ENCODE data around the gene TPO.
"Not testable (repeated sequence)": the region's sequence is repeated elsewhere in the genome, so short reads cannot be mapped to it uniquely, and the experiment has no call there.

Gene TPO

DNA sequence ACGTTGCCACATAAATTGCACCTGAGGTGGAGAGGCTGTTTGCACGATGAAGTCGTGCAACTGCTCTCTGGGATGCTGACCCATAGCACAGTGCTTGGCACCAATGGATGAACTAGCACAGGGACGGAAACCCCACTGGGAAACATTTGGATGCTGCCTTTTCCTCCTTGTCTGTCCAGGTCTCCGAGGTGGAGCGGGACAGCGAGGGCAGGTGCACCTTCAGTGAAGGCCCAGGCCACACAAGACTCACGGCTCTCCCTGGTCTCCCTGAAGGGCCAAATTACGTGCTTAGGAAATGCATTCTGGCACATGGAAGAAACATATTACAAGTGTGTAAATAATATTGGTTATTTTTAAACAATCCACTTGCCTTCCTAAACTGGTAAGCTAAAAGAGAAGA lies 70.3 kb downstream of the TPO start:
- no peak for DNase-seq (ENCODE audit: low read depth in 2 of 2)

DNA sequence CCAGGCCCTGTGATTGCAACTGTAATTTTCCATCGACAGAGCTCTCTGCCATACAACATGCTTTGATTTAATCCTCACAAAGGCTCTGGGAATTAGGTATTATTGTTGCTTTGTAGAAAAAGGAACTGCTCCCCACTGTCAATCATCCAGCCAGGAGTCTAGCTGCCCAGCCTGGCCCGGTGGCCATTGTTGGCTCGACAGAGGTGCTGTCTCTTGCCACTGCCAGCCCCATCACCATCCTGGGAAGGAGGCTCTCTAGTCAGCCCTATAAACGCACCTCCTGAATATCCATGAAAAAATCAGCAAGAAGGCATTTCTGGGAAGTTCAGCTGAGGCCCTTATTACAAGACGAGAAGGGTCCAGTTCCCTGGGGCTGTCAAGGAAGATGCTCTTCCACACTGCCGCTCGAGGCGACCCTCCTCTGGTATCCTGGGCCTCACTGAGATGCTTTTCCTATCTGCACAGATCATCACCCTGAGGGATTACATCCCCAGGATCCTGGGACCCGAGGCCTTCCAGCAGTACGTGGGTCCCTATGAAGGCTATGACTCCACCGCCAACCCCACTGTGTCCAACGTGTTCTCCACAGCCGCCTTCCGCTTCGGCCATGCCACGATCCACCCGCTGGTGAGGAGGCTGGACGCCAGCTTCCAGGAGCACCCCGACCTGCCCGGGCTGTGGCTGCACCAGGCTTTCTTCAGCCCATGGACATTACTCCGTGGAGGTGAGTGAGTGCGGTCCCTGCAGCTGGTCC lies 71.0 kb downstream of the TPO start:
- no peak for DNase-seq (ENCODE audit: low read depth in 2 of 2)

DNA sequence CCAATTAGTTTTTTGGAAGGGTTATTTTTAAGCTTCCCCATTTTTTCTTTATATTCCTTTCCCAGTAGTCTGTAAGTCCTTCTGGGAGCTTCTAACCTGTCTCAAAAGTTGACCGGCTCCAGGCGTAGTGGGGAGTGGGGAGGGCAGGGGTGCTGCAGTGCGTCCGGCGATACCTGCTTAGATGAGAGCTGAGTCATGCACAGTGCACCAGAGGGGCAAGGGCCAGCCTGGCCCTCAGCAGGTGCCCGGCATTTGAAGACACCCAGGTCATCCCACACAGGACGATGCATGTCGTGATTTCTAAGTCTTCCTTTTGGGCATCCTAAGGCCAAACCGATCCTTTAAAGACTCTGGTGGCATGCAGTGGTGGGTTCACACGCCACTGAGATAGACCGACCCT lies 73.4 kb downstream of the TPO start:
- DNase-seq (ENCODE audit: low read depth in 2 of 2), result no peak

DNA sequence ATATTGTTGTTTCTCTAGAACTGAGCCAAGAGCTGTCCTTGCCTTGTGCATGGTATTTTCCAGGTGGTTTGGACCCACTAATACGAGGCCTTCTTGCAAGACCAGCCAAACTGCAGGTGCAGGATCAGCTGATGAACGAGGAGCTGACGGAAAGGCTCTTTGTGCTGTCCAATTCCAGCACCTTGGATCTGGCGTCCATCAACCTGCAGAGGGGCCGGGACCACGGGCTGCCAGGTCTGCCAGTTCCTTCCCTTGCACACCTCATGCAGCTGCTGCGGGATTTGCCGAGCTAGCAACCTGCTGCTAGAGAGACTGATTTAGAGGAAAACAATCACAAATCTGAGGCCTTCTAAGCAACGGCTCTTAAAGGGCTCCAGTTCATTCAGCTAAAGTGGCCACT lies 74.5 kb downstream of the TPO start:
- no peak for DNase-seq (ENCODE audit: low read depth in 2 of 2)

DNA sequence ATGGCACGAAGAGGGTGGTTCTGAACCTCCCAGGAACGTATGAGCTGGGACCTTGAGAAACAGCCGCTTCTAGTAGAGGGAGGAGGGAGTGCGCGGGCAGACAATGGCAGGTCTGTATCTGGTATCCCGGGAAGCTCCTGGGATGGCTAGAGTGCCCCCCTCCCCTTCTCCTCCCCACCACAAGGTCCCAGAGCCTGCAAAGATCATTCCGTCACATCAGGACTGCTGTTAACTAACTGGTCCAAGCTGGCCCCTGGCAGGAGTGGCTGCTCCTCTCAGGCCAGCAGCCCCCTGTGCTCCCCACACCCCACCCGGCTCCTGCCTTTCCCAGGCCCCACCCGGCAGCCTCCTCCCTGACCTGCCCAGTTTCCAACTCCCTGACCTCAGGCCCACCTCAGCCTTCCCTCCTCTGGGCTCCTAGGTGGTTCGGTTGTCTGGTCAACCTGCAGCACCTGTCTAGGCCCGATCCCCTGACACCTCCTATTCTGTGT lies 75.0 kb downstream of the TPO start:
- DNase-seq (ENCODE audit: low read depth in 2 of 2), result no peak

DNA sequence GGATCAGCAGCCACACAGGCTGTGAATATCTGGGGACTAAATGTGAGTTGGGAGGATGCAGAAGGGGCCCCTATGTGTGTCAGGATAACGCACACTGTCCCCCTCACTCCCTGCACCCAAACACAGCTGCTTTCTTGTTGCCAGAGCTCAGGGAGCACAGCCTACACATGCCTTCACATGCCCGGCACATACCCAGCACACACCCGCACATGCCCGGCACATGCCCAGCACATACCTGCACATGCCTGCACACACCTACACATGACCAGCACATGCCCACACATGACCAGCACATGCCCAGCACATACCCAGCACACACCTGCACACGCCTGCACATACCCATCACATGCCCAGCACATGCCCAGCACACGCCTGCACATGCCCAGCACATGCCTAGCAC lies 75.6 kb downstream of the TPO start:
- DNase-seq (ENCODE audit: low read depth in 2 of 2), result no peak

DNA sequence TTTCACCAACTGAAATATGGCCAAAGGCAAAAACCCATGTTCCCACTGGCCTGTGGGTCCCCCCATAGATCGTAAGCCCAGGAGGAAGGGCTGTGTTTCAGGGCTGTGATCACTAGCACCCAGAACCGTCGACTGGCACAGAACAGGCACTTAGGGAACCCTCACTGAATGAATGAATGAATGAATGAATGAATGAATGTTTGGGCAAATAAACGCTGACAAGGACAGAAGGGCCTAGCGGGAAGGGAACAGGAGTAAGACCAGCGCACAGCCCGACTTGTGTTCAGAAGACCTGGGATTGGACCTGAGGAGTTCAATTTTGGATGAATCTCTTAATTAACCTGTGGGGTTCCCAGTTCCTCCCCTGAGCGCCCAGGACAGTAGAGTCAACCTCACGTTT lies 76.2 kb downstream of the TPO start:
- DNase-seq (ENCODE audit: low read depth in 2 of 2), result no peak

DNA sequence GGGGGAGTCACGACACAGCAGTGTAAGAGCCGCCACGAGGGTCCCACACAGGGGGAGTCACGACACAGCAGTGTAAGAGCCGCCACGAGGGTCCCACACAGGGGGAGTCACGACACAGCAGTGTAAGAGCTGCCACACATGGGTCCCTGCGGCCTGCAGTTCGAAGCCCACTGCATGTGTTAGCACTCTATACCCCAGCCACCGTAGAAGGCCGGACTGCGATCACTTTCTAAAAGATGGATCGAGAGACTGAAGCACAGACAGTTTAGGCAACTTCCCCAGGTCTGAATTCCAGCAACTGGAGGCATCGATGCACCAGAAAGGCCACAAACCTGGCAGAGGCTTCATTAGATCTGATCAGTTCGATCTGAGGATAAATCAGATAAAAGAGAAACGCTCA lies 77.1 kb downstream of the TPO start:
- DNase-seq (ENCODE audit: low read depth in 2 of 2), result not testable (repeated sequence)

DNA sequence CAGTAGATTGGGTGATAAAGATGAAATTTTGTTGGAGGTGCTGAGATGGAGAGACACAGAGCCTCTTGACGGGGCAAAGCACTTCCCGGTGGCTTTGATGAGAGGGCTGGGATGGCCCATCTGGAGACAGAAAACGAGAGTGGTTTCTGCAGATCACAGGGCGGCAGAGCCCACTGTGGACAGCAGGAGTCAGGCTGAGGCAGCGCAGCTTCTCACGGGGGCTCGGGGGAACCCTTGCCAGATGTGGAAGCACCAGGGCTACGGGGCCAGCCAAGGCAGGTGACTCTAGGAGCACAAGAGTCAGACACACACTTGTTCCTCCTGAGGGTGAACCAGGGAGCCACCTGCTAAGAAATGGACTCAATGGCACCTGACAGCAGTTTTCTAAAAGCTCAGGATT lies 78.5 kb downstream of the TPO start:
- DNase-seq (ENCODE audit: low read depth in 2 of 2), result no peak

DNA sequence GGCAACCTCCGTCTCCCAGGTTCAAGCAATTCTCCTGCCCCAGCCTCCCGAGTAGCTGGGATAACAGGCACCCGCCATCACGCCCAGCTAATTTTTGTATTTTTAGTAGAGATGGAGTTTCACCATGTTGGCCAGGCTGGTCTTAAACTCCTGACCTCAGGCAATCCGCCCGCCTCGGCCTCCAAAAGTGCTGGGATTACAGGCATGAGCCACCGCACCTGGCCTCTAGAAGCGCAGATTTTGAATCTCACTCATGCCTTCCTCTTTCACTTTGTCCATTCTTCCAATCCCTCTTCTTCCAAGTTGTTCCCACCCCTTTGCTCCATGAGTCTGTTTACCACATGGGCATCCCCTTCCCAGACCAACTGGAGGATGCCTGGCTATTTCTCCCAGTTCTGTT lies 79.0 kb downstream of the TPO start:
- DNase-seq (ENCODE audit: low read depth in 2 of 2), result not testable (repeated sequence)

DNA sequence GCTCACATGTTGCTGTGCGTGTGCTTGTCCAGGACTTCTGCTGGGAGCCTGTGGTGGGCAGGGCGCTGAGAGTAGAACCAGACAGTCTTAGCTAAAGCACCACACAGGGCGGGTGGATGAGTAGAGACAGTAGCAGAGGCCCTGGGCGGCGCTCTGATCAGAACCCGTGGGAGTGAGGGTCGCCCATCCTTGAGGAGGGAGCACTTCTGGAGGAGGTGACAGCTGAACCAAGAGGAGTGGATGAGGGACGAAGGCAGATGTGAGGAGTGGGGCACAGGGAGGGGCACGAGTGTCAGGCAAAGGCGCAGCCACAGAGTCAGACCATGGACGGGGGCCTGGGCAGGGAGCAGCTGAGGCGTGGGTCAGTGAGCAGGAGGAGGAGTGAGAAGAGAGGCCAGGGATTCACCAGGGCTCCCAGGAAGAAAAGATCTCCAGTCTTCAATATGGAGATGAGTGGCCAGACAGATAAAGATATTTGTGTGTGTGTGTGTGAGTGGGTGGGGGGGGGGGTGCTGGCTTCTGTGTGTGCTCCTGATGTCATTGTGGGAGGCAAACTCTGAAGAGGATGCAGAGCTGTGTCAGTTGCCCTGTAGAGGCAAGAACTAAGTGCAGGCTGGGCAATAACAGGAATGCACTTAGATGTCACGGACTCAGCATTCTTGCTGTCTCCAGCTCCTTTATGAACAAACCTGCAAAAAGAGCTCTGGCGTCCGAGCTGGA lies 79.6 kb downstream of the TPO start:
- DNase-seq (ENCODE audit: low read depth in 2 of 2), result no peak

DNA sequence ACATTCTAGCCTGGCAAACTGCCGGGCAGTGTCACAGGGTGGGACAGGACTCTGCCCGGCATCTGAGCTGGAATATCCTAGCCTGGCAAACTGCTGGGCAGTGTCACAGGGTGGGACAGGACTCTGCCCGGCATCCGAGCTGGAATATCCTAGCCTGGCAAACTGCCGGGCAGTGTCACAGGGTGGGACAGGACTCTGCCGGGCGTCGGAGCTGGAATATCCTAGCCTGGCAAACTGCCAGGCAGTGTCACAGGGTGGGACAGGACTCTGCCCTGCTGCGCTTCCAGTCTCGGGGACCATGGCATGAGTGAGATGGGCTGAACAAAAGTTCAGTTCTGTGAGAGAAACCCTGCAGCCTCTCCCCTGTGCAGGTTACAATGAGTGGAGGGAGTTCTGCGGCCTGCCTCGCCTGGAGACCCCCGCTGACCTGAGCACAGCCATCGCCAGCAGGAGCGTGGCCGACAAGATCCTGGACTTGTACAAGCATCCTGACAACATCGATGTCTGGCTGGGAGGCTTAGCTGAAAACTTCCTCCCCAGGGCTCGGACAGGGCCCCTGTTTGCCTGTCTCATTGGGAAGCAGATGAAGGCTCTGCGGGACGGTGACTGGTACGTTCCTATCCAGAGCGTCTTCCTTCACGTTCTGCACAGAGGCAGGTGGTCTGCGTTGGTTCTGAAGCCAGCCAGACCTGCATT lies 80.3 kb downstream of the TPO start:
- DNase-seq (ENCODE audit: low read depth in 2 of 2), result no peak

DNA sequence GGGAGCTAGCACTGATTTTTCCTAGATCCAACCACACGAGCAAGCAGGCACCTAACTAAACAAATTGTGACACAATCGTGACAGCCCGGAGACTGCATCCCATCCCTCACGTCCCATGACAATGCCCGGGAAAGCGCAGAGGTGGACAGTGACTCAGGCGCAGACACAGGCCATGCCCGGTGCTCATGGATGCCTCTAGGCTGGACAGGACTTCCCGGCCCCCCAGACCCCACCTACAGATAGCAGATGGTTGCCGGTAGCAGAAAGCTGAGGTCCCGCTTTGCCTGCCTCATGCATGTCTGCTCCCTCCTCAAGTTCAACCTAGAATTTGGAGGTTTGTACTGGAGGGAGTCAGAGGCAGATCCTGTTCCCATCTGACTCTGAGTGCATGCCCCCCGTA lies 81.0 kb downstream of the TPO start:
- DNase-seq (ENCODE audit: low read depth in 2 of 2), result no peak

DNA sequence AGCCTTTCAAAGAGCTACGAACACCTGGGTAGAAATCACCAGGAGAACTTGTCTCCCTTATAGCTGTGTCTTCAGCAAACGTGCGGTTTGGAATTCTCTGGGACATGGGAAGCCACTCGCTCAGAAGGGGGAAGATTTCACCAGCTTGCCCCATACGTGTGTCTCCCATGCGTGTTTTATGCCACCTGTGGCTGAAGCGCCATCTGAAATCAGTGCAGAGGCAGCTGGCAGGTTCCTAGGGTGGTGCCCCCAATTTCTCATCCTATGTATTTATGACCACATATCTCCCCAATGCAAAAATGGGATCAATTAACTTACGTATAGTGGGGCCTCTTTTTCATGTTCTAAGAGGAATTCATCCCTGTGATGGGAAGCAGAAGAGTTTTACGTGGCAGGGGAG lies 81.6 kb downstream of the TPO start:
- no peak for DNase-seq (ENCODE audit: low read depth in 2 of 2)

DNA sequence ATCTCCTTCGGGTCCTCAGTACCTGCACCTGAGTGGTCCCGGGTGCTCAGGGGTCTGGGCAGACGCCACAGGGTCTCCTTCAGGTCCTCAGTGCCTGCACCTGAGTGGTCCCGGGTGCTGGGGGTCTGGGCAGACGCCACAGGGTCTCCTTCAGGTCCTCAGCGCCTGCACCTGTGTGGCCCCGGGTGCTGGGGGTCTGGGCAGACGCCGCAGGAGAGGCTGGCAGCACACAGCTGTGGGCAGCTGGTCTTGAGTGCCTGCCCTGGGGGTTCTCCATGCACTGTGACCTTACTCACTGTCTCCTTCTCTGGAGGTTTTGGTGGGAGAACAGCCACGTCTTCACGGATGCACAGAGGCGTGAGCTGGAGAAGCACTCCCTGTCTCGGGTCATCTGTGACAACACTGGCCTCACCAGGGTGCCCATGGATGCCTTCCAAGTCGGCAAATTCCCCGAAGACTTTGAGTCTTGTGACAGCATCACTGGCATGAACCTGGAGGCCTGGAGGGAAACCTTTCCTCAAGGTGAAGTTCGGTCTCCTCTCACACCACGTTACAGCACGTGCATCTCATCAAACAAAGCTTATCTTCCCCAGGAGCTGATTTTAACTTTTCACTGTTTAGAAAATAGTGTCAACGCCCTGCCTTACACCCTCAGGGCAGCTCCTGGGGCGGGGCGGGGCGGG lies 82.6 kb downstream of the TPO start:
- DNase-seq (ENCODE audit: low read depth in 2 of 2), result no peak

DNA sequence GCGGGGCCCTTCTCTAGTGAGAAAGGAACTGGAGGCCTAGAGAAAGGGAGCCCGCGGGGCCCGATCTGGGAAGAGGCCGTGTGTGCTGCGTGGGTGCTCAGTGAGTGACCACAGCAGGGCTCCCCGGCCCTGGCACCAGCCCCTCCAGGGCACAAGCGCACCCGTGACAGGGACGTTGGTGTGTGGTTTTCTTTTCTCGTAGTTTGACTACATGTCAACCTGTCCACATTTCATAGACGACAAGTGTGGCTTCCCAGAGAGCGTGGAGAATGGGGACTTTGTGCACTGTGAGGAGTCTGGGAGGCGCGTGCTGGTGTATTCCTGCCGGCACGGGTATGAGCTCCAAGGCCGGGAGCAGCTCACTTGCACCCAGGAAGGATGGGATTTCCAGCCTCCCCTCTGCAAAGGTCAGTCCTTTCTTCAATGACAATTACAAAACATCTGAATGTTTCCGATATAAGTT lies 83.1 kb downstream of the TPO start:
- DNase-seq (ENCODE audit: low read depth in 2 of 2), result no peak

DNA sequence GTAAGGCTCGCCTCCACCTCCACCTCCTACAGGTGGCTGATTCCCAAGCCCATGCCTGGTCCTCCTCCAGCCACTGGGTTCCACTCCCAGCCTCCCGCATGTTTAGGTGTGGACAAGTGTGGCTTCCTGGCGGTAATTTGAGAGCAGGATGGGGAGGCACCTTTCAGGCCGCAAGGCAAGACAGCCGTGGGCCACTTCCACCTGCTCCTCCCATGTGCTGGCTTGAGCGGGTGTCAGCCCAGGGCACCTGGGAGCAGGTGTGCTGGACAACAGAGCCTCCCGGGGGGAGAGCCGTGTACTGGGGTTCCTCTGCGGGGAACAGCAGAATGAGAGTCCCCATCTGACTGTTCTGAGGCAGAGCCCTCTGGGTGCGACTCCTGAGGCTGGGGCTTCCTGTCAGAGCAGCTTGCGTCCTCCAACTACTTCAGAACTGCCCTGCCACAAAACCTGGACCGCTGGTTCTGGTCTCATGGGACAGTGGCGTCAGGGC lies 83.9 kb downstream of the TPO start:
- no peak for DNase-seq (ENCODE audit: low read depth in 2 of 2)

DNA sequence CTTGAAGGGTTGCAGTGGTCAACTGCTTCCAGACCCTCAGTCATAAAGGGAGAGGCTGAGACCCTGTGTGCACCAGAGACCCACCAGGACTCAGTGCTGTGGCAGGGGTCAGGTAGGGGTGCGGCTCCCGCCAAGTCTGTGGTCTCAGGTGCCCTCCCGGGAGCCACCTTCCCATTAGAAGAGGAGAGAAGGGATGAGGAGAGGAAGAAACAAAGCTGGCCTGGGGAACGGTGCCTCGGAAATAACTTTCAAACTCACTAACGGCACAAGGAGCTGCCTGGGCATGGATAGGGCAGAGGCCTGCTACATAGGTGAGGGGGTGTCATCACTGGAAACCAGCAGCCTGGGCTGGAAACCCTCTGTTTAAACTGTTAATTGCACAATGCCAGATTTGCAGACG lies 84.9 kb downstream of the TPO start:
- no peak for DNase-seq (ENCODE audit: low read depth in 2 of 2)

DNA sequence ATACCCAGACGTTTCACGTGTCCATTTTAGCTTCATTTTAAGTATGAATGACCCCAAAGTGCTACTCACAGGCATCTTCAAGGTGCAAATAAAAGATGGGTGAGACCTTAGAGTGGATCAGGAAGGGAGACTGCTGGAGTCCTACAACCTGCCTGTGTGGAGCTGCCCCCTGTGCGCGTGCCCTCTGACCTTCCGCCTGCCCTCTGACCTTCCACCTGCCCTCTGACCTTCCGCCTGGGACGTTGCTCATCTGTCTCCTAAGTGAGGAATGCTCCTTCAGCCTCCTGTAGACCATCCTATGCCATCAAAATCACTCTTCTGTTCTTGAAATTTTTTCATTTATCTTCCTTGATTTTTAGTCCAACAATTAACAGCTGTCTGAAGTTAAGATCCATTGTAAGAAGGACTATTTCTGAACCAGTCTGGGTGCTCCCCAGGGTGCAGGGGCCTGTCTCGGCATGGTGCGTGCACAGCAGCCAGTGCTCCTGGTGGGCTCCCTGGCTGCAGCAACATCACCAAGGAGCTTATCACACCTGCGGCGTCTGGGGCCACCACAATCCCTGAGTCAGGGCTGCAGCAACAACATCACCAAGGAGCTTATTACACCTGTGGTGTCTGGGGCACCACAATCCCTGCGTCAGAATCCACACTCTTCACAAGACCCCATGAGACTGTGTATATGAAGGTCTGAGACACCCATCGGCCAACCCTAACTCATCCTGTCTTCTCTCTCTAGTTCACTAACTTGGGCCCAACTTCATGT lies 86.0 kb downstream of the TPO start:
- DNase-seq (ENCODE audit: low read depth in 2 of 2), result no peak

DNA sequence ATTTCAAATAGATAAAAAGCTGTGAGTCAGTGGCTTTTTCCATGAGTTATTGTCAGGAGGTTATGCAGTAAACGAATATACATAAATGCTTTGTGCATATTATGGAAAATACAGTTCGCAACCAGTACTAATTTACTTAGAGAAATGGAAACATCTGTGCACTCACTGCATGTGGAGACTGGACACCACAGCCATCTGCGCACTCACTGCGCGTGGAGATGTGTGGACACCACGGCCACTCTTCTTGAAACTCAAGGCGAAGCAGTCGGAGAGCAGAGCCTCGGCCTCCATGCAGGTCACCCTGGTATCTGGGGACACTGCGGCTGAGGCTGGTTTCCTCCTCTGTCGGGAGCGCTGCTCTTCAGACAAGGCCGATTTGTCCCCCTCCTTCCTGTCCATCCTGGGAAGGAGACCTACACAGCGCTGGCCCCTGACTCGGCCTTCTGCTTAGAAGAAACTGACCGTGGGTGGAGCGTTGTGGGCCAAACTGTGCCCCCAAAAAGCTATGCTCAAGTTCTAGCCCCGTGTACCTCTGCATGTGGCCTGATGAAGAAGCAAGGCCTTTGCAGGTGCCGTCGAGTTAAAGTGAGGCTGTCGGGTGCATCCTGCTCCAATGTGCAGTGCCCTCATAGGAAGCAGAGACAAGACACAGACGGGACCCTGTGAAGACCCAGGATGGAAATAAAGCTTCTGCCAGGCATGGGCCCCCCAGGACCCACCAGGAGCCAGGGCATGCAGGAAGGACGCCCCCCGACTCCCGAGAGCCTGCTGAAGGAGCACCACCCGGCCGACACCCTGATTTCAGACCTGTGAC lies 88.0 kb downstream of the TPO start:
- no peak for DNase-seq (ENCODE audit: low read depth in 2 of 2)

All from activated CD4-positive, alpha-beta T cell treated with anti-CD3 and anti-CD28 coated beads for 24 hours (primary cell).